ENCODE results near the gene RBAK. TPM values are rescaled to one million over a fixed set of nuclear protein-coding genes. Genes with fewer than 3 reads are reported as not detected.

The RBAK gene
- total RNA-seq, result 7.0 and 11.0 TPM in 2 replicates

DNA sequence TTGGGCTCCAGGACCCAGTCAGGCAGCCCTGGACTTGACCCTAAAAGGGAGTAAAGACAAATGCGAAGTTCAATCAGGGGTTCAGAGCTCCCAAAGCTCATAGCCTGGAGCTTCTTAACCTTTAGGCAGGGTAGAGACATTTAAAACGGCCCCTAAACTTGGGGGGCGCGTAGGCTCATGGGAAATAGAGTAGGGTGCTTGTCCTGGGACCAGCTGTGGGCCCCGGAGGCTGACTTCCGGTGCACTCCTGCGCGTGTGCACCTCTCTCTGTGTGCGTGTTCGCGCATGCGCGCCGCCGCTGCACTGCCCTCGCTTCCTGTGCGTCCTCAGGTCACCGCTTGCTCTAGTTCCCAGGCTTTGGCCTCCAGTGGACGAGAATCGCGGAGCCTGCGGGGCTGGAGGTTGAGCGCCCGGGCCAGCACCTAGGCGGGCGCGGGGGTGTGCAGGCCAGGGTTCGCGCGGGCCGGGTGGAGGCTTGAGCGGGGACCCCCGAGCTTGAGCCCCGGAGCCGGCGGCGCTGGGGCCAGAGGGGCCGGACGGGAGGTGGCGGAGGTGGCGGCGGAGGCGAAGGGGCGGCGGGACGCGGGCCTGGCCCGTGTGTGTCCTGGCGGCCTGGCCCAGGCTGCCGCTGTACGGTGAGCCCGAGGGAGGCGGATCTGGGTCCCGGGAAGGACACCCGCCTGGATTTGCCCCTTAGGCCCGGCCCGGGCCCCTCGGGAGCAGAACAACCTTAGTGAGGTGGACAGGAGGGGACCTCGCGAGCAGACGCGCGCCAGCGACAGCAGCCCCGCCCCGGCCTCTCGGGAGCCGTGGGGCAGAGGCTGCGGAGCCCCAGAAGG, at the start of gene RBAK:
Gene RBAK, plus strand, starts transcription at position 303 of the 839 bp plus-strand sequence. CDS start 2,217 bp downstream, outside the sequence.
- H3K4me3 ChIP-seq (ENCODE audit: low read depth, low read length), result peak within 1 kb of the TSS; percentile 68
- H3K27me3 ChIP-seq (ENCODE audit: control insufficient read depth, insufficient read depth, low read length), result no peaks in the 10 kb centered on the region
- TF ChIP-seq, protein P1, sequence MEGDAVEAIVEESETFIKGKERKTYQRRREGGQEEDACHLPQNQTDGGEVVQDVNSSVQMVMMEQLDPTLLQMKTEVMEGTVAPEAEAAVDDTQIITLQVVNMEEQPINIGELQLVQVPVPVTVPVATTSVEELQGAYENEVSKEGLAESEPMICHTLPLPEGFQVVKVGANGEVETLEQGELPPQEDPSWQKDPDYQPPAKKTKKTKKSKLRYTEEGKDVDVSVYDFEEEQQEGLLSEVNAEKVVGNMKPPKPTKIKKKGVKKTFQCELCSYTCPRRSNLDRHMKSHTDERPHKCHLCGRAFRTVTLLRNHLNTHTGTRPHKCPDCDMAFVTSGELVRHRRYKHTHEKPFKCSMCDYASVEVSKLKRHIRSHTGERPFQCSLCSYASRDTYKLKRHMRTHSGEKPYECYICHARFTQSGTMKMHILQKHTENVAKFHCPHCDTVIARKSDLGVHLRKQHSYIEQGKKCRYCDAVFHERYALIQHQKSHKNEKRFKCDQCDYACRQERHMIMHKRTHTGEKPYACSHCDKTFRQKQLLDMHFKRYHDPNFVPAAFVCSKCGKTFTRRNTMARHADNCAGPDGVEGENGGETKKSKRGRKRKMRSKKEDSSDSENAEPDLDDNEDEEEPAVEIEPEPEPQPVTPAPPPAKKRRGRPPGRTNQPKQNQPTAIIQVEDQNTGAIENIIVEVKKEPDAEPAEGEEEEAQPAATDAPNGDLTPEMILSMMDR (IDR thresholded peaks at IDR 0.05; ENCODE audit: insufficient read depth, low read length, poor library complexity, severe bottlenecking), result no peak
- no peaks in the 10 kb centered on the region for H3K36me3 ChIP-seq (ENCODE audit: control insufficient read depth, insufficient read depth, low read length)
- DNase-seq (ENCODE audit: low read depth), result peak; percentile 87

DNA sequence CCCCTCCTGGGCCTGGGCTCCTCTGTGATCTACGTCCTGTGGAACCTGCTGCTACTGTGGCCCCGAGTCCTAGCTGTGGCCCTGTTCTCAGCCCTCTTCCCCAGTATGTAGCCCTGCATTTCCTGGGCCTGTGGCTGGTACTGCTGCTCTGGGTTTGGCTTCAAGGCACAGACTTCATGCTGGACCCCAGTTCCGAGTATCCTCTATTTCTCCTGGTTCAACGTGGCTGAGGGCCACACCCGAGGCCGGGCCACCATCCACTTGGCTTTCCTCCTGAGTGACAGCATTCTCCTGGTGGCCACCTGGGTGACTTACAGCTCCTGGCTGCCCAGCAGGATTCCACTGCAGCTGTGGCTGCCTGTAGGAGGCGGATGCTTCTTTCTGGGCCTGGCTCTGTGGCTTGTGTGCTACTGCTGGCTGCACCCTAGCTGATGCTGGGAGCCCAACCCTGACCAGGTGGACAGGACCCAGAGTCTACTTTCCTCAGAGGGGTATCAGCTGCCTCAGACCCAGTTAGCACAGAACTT, 48.9 kb upstream of the RBAK start:
- TF ChIP-seq, protein P1 (IDR thresholded peaks at IDR 0.05; ENCODE audit: insufficient read depth, low read length, poor library complexity, severe bottlenecking), result no peak
- no peak for DNase-seq (ENCODE audit: low read depth)
- peaks cover 1% of the 10 kb centered on the region for H3K36me3 ChIP-seq (ENCODE audit: control insufficient read depth, insufficient read depth, low read length)
- H3K27me3 ChIP-seq (ENCODE audit: control insufficient read depth, insufficient read depth, low read length), result no peaks in the 10 kb centered on the region
- H3K4me3 ChIP-seq (ENCODE audit: low read depth, low read length), result no peak overlapping the region

DNA sequence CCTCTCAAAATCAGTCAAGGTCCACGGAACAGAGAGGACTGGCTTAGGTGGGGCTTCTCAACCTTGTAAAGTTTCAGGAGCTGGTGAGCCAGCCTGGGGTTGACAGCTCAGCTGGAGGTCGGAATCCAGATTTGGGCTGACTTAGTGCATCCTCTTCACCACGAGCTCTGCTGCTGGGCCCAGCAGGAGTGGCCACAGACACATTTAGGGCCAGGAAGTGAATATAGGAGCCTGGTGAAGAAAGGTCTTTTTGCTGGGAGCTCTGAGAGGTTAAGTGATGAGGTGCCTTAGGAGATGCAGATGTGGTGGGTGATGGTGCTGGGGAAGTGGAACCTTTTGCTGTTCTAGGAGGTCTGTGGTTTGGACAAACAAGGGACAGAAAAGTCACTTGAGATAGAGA, 47.4 kb upstream of the RBAK start:
- Histone ChIP-seq H3K36me3 (ENCODE audit: control insufficient read depth, insufficient read depth, low read length) (peaks cover 1% of the 10 kb centered on the region), H3K27me3 (ENCODE audit: control insufficient read depth, insufficient read depth, low read length) (no peaks in the 10 kb centered on the region), H3K4me3 (ENCODE audit: low read depth, low read length) (no peak overlapping the region)
- TF ChIP-seq, protein P1 (IDR thresholded peaks at IDR 0.05; ENCODE audit: insufficient read depth, low read length, poor library complexity, severe bottlenecking), result no peak
- no peak for DNase-seq (ENCODE audit: low read depth)

DNA sequence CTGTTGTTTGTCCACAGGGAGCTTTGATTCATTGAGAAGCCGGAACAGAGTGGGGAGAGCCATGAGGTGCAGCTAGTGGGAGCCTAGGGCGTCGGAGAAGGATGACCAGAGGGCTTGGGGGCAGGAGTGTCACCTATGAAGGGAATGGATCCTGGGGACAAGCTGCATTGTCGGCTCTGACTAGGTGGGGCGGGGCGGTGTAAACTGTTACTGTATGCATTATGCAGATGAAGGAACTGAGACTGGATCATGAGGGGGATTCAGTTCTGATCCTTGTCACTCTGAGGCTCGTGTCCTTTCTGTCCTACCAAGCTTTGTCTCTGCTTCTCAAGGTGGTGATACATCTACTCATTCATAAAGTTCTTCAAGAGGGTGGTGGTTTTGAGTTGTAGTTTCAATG, 46.8 kb upstream of the RBAK start:
- peaks cover 1% of the 10 kb centered on the region for H3K36me3 ChIP-seq (ENCODE audit: control insufficient read depth, insufficient read depth, low read length)
- no peak overlapping the region for H3K4me3 ChIP-seq (ENCODE audit: low read depth, low read length)
- no peaks in the 10 kb centered on the region for H3K27me3 ChIP-seq (ENCODE audit: control insufficient read depth, insufficient read depth, low read length)
- TF ChIP-seq, protein P1 (IDR thresholded peaks at IDR 0.05; ENCODE audit: insufficient read depth, low read length, poor library complexity, severe bottlenecking), result no peak
- DNase-seq (ENCODE audit: low read depth), result no peak

- peaks cover 1% of the 10 kb centered on the region for H3K36me3 ChIP-seq (ENCODE audit: control insufficient read depth, insufficient read depth, low read length)
- TF ChIP-seq, protein P1 (IDR thresholded peaks at IDR 0.05; ENCODE audit: insufficient read depth, low read length, poor library complexity, severe bottlenecking), result no peak
- DNase-seq (ENCODE audit: low read depth), result no peak
- no peaks in the 10 kb centered on the region for H3K27me3 ChIP-seq (ENCODE audit: control insufficient read depth, insufficient read depth, low read length)
- no peak overlapping the region for H3K4me3 ChIP-seq (ENCODE audit: low read depth, low read length)
Measured at GRCh38 chr7:4999369-4999950, 46.2 kb upstream of the RBAK start.
